ENCODE data around the gene SYNPO2.
"Not testable (repeated sequence)": the region's sequence is repeated elsewhere in the genome, so short reads cannot be mapped to it uniquely, and the experiment has no call there.

Gene SYNPO2

DNA sequence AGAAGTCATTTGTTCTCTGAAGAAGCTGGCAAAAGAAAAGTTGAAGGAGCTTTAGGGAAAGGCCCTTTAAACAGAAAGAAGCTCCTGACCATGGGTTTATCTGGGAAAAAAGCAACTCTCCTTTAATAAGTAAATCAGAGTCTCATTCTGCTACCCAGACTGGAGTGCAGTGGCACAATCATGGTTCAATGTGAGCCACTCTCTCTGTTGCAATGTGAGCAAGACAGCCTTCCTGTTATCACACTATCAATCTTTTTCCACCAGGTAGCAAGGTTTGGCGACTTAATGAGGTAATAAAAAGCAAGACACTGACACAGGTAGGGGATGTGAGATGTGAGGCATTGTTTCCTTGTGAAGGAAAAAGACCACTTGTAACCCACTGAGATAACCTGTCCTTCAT is 111.3 kb downstream of the SYNPO2 start:
- no peak for DNase-seq (ENCODE audit: low read depth in 3 of 3)

DNA sequence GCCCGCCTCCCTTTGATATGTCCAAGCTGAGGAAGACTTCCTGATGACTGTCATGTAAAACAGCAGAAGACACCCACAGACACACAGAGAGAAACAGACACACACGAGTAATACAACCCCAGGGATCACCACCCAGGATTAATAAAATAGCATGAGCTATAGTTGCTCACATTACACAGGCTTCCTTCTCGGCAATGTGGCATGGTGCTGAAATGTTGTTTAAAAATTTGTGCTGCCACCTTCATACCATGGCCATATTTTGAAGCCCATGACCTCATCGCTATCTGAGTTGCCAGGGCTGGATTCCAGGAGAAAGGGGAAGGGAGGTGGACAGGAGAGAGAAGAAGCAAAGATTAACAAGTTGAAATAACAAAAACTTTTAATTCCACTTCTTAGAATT is 111.7 kb downstream of the SYNPO2 start:
- no peak for DNase-seq (ENCODE audit: low read depth in 3 of 3)

DNA sequence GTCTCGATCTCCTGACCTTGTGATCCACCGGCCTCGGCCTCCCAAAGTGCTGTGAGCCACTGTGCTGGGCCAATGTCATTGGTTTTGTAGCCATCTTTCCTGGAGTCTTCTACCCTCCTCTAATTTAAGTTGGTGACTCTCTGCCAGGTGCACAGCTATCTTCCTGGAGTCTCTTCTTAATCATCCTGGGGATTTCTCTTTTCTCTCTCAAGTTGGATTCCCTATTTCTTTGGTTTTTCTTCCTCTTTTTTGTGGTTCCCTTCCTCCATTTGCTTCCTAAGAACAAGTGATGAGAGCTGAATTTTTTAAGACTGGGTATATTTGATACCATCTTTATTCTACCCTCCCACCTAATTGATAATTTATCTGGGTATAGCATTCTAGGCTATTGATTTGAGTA is 113.8 kb downstream of the SYNPO2 start:
- DNase-seq (ENCODE audit: low read depth in 3 of 3), result no peak

DNA sequence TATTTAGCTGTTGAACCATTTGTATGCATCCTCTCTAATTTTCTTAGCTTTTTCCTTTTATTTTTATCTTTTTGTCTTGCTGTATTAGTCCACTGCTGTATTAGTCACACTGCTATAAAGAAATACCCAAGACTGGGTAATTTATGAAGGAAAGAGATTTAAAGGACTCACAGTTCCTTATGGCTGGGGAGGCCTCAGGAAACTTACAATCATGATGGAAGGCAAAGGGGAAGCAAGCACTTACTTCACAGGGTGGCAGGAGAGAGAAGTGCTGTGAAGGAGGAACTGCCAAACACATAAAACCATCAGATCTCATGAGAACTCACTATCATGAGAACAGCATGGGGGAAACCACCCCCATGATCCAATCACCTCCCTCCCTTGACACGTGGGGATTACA is 114.3 kb downstream of the SYNPO2 start:
- DNase-seq (ENCODE audit: low read depth in 3 of 3), result not testable (repeated sequence)

DNA sequence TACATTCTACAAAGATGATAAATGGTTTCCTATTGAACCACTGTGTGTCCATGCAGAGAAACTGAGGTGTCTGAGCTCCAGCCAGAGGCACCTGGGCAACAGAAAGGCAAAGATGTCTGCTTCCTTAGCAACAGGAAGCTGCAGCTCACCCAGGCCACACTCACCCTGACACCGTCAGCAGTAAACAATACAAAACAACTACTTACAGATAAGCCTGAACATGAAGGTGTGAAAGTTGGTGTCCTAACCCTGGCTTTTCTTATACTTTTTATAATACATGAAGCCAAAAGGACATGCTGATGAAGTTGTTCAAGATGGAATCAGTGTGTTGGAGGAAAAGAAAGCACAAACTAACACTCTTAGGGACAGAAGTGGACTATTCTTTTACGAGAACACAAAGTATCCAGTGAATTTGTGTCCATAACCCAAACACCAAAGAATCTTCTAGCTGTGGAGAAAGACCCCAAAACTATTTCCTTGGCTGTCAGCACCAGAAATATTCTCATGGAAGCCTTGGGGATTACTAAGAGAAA is 117.3 kb downstream of the SYNPO2 start:
- no peak for DNase-seq (ENCODE audit: low read depth in 3 of 3)

DNA sequence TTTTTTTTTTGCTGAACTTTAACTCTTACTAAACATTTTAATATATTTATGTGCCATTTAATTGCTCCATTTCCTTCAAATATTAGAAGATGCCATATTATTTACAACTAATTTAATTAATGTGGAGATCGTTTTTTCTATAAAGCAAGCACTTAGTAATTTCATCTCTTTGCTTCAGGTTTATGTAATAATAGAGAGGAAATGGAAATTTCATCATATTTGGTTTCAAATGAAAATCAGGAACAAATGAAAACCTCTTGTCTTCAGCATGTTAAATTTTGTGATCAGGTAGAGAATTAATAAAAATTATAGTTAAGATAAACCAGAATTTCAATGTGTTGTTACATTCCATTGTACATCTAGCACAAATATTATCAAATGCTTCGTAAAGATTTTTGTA is 120.1 kb downstream of the SYNPO2 start:
- DNase-seq (ENCODE audit: low read depth in 3 of 3), result no peak

DNA sequence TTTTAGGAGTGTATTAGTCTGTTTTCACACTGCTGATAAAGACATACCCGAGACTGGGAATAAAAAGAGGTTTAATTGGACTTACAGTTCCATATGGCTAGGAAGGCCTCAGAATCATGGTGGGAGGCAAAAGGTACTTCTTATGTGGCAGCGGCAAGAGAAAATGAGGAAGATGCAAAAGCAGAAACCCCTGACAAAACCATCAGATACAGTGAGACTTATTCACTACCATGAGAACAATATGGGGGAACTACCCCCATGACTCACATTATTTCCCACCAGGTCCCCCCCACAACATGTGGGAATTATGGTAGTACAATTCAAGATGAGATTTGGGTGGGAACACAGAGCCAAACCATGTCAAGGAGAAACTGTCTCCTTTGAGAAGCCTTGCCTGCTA is 121.6 kb downstream of the SYNPO2 start:
- DNase-seq (ENCODE audit: low read depth in 3 of 3), result not testable (repeated sequence)

DNA sequence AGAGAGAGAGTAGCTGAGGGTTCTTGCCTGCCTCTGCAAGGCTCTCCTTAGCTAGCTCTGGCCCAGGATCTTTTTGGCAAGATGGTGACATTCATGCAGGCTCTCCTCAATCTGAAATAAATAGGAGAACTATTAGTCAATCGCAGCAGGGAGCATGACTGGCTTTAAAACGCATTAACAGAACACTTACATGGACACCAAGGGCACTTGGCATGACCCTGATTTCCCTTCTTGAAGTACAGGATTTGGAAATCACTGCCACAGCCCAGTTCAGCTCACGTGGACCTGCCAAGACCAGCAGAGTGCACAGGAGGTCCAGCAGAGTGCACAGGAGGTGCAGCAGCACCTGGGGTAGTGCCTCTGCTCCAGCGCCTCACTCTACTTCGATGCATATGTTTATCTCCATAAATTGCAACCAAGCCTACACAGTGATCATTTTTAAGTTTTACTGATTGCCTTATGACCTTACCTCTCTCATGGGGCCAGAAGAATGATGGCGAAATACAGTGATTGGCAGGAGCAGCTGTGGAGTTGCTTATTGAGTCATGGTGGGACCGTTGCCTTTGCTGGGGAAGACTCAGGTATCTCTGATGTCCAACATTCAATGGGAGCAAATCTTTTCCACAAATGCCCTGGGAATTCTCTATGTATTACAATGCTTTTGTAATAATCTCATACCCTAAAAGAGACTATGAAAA is 122.4 kb downstream of the SYNPO2 start:
- DNase-seq (ENCODE audit: low read depth in 3 of 3), result no peak

DNA sequence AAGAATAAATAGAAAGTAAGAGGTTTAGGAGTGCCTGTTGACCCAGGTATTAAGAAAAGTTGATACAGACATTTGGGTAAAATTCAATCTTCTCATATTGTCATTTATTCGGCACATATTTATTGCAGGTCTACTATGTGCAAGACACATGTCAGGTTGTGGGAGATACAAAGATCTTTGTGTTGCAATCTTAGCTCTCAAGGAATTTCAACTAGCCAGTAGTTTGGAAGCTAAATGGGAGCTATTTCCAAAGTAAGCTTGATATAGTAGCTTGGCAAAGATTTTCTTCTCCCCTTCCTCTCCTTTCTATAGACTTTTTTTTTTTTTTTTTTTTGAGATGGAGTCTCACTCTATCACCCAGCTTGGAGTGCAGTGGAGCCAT is 122.9 kb downstream of the SYNPO2 start:
- no peak for DNase-seq (ENCODE audit: low read depth in 3 of 3)

DNA sequence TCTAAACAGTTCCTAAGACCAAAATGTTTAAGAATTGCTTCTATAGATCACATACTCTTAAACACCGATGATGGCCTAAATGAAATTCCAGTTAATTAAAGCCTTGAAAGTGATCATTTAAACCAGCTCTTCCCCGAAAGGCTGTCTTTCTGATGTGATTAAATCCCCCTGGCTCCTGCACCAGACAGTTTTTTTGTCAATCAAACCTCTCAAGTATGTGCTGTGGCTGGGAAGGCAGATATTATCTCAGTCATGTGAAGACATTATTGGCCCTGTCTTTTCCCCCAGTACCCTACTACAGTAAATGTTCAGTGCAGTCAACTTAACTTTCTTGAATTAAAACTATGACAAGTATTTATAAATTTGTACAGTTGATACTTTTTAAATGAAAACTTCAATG is 126.0 kb downstream of the SYNPO2 start:
- no peak for DNase-seq (ENCODE audit: low read depth in 3 of 3)

DNA sequence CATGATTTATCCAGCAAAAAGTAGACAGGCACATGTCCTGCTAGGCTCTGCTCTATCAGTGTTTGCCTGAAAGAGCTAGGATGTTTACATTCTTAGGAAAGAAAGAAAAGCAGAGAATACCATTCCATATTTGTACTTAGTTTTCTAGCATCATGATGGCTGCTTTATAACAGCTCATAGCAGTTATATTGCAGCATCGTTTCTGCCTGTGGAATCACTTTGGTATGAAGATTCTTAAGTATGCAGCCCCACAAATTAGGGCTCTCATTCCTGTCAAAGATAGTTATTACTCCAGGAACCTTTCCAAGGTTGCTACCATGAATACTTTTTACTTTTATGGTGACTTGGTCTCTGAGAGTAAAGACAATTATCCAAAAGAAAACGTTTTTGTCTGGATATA is 128.0 kb downstream of the SYNPO2 start:
- DNase-seq (ENCODE audit: low read depth in 3 of 3), result no peak

DNA sequence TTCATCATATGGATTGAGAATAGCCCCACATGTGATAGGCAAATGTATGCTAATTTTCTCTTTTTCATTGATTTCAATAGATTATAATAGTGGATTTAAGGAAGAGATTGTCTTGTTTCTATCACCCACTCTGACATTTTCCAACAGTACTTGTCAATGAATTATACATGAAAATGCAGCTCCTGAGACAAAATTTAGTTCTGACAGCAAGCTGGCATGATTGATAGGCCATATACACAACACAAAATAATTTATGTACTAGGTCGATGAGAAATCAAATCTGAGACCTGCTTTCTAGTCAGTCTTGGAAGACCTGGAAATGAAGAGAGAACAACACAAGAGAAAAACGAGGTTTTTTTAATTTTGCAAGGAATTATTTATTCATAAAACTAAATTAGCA is 129.0 kb downstream of the SYNPO2 start:
- DNase-seq (ENCODE audit: low read depth in 3 of 3), result no peak

DNA sequence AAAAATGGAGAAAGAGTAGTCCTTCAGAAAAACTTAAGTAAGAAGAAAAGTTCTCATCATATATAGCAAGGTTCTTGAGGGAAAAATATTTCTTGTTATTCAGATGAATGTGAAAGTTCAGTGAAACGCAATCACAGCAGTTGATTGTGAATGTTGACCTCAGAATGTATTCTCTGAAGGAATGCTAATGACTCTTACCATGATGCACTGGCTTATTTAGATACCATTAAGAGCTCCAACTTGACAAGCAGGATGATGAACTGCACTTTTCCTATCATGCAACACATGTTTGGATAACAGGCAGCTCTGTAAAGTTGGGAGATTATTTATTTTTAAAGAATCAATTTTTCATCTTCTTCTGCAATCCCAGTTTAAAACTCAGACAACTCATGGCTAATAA is 131.5 kb downstream of the SYNPO2 start:
- no peak for DNase-seq (ENCODE audit: low read depth in 3 of 3)

DNA sequence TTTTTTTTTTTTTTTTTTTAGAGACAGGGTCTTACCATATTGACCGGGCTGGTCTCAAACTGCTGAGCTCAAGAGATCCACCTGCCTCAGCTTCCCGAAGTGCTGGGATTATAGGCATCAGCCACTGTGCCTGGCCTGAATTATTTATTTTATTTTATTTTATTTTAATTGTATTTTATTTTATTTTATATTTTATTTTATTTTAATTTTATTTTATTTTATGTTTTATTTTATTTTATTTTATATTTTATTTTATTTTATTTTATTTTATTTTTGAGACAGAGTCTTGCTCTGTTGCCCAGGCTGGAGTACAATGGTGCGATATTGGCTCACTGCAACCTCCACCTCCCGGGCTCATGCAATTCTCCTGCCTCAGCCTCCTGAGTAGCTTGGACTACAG is 133.9 kb downstream of the SYNPO2 start:
- not testable (repeated sequence) for DNase-seq (ENCODE audit: low read depth in 3 of 3)

DNA sequence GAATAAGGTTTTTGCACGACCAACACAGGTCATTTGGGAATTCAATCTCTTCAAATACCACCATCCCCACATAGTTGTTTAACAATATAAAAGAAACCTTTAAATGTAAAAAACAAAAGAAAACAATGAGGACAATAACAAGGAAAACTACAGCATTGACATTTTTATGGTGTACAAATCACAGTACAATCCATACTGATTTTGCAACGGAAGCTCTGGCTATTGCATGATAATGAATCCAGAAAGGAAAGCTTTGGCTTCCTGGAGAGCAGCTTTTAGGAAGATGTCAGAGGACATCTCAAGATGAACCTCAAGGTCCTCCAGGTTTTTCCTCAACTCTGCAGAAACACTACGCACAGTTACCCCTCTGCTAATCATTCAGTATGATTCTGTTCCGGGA is 135.4 kb downstream of the SYNPO2 start:
- no peak for DNase-seq (ENCODE audit: low read depth in 3 of 3)

DNA sequence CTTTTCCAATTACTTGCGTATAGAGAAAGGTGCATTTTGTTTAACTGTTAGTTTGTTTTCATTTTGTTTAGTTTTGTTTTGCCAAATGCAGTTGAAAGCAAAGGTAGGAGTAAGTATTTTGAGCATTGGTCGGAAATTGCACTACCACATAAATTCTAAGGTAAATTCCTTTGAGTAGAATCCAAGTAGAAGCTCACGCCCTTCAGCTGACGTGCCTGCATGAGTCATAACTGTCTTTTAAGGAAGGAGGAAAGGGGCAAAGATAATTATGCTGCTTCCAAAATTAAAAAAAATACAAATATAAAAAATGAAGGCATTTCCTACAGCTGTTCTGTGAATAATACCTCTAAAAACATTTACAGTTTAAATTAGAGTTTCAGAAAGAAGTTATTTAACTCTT is 136.8 kb downstream of the SYNPO2 start:
- DNase-seq (ENCODE audit: low read depth in 3 of 3), result no peak

DNA sequence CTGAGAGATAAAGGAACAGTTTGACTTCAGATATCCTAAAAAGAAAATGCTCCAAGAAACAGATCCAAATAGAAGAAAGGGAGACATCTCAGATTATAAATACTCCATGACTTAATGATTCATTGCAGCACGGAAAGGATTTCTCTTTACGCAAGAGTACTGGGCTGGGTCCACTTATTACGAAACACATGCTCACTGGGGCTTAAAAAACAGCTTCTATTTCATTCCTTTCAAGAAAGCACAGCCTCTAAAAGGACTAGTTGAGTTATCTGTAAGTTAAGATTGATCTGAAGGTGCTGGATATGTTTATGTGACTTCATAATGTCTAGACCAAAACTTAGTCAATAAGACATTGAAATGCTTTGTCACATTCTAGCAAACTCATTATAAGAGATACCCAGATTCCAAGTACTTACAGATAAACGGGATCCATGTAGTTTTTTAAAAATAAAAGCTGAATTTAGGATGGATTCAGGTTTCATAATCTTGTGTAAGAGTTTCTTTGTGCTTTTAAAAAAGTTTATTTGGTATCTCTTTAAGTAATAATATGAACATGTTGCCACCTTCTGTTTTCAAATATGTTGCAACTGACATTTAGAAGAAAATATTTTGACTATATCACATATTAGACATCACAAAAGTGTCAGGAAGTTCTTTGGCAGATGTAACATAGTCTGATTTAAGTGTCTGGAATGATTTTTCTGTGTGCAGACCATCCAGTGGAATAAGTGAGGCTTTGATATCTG is 137.4 kb downstream of the SYNPO2 start:
- no peak for DNase-seq (ENCODE audit: low read depth in 3 of 3)

DNA sequence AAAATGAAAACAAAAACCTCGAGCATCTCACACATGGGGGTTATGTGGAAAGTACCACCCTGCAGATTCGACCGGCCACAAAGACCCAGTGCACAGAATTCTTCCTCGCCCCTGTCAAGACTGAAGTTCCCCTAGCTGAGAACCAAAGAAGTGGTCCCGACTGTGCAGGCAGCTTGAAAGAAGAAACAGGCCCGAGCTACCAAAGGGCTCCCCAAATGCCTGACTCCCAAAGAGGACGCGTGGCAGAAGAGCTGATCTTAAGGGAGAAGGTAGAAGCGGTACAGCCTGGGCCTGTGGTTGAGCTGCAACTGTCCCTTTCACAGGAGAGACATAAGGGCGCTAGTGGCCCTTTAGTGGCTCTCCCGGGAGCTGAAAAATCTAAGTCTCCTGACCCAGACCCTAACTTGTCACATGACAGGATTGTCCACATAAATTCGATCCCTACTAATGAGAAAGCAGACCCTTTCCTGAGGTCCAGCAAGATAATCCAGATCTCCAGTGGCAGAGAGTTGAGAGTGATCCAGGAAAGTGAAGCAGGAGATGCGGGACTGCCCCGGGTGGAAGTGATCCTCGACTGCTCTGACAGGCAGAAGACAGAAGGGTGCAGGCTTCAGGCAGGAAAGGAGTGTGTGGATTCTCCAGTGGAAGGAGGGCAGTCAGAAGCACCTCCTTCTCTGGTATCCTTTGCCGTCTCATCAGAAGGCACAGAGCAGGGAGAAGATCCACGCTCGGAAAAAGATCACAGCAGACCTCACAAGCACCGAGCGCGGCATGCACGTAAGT is 138.2 kb downstream of the SYNPO2 start:
- DNase-seq (ENCODE audit: low read depth in 3 of 3), result no peak

DNA sequence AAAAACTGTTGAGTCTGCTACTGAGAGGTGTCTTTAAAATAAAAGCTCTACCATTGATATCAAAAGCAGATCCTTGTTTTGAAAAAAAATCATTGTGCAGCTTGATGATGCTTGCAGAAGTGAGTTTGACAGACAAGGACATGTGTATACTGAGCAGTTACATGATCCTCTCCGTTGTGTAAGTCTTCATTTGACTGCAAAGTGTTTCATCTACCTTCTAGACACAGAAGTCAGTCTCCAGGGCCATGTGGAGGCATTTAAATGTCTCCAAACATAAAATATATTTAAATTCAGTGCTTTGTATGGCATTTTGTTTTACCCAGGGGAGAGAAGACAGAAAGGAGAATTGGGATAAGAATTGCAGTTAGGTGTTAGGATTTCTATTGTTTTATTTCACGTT is 139.2 kb downstream of the SYNPO2 start:
- DNase-seq (ENCODE audit: low read depth in 3 of 3), result no peak

DNA sequence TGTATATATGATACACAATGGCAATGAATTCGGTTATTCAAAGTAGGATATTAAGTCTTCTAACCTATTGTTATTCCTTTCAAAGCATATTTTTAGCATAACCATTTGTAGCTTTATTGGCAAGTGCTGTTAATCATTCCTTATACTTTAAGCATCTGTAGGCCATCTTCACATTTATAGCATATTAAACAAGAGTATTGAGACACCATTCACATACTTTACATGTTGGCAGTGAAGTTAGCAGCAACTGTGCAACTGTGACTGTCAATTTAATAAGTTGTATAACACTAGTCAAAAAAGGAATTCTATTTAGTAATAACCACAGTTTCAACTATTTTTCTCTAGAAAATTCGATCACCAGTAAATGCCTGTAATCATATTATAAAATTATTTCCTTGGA is 139.6 kb downstream of the SYNPO2 start:
- DNase-seq (ENCODE audit: low read depth in 3 of 3), result no peak

DNA sequence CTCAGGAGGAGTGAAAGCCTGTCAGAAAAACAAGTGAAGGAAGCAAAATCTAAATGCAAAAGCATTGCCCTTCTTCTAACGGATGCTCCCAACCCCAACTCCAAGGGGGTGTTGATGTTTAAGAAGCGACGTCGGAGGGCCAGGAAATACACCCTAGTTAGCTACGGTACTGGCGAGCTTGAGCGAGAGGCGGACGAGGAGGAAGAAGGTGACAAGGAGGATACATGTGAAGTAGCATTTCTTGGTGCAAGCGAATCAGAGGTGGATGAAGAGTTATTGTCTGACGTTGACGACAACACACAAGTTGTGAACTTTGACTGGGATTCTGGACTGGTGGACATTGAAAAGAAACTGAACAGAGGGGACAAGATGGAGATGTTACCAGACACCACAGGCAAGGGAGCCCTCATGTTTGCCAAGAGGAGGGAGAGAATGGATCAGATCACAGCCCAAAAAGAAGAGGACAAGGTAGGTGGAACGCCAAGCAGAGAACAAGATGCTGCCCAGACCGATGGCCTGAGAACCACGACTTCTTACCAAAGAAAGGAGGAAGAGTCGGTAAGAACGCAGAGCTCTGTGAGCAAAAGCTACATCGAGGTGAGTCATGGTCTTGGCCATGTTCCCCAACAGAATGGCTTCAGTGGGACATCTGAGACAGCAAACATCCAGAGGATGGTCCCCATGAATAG is 141.3 kb downstream of the SYNPO2 start:
- DNase-seq (ENCODE audit: low read depth in 3 of 3), result no peak

DNA sequence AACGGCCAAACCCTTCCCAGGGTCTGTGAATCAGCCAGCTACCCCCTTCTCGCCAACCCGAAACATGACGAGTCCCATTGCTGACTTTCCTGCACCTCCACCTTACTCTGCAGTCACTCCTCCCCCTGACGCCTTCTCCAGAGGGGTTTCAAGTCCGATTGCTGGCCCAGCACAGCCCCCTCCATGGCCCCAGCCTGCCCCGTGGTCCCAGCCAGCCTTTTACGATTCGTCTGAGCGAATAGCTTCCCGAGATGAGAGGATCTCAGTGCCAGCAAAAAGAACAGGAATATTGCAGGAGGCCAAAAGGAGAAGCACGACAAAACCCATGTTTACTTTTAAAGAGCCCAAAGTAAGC is 141.9 kb downstream of the SYNPO2 start:
- DNase-seq (ENCODE audit: low read depth in 3 of 3), result no peak
